SK-N-SH (cell line): Measurements from ENCODE around the gene KLHDC9. TPM values are rescaled to one million over a fixed set of nuclear protein-coding genes. Genes with fewer than 3 reads are reported as not detected.

Experiments used
- CTCF ChIA-PET: fragments of 300-600, 350-600 bp; formaldehyde crosslinking; extraction: SDS; loops from one replicate; lab custom pipeline; 2021; lab: Yijun Ruan, JAX
- POLR2A ChIA-PET: fragments of 350-600 bp; sonication (Branson Sonifier 250); formaldehyde crosslinking; extraction: SDS; loops from one replicate; lab custom pipeline; 2020; ENCODE audit warnings: antibody characterized with exemption, inconsistent platforms; lab: Yijun Ruan, JAX
- DNase-seq: peaks from one replicate; pipeline ENCODE4 v3.0.0; 2012
- H2AFZ ChIP-seq: fragments of 200-600 bp; sonication (generic); 2 replicates; pipeline ENCODE4 v1.8.1; 2016; ENCODE audit warnings: antibody characterized with exemption, mild to moderate bottlenecking, low read depth
- H3F3A ChIP-seq: fragments of 200-600 bp; sonication (generic); replicated peaks from 2 replicates; pipeline ENCODE3; 2016; ENCODE audit warnings: antibody characterized with exemption, mild to moderate bottlenecking; ENCODE audit not compliant: insufficient read depth
- H3K27ac ChIP-seq, 2 experiments: fragments of 200-500 bp in 1 of 2; fragments of 200-600 bp in 1 of 2; sonication (Bioruptor generic) in 1 of 2; sonication (generic), shearing (Covaris generic) in 1 of 2; 2 replicates each; pipeline versions ENCODE4 v1.5.1 to v1.6.1; 2014 to 2016; ENCODE audit warnings: low read depth in 2 of 2, inconsistent platforms in 1 of 2, low read length in 1 of 2, mild to moderate bottlenecking in 1 of 2, mixed read lengths in 1 of 2
- H3K27me3 ChIP-seq: fragments of 200-600 bp; sonication (generic), shearing (Covaris generic); 2 replicates; pipeline ENCODE4 v1.6.1; 2016; ENCODE audit warnings: mixed run types; ENCODE audit not compliant: insufficient read depth
- H3K36me3 ChIP-seq, 2 experiments: fragments of 200-500 bp in 1 of 2; fragments of 200-600 bp in 1 of 2; sonication (Bioruptor generic) in 1 of 2; sonication (generic) in 1 of 2; replicated peaks in 1 of 2; 2 replicates each; pipeline versions ENCODE3 to v1.5.1; 2014 to 2016; ENCODE audit warnings: low read length in 1 of 2, mild to moderate bottlenecking in 1 of 2; ENCODE audit not compliant: insufficient read depth in 2 of 2, control insufficient read depth in 1 of 2
- H3K4me1 ChIP-seq, 2 experiments: fragments of 200-500 bp in 1 of 2; fragments of 200-600 bp in 1 of 2; sonication (Bioruptor generic) in 1 of 2; sonication (generic), shearing (Covaris generic) in 1 of 2; 2 replicates each; pipeline versions ENCODE4 v1.5.1 to v1.6.1; 2014 to 2016; ENCODE audit warnings: low read depth in 1 of 2, low read length in 1 of 2, mixed run types in 1 of 2; ENCODE audit not compliant: insufficient read depth in 2 of 2, control insufficient read depth in 1 of 2
- H3K4me2 ChIP-seq: fragments of 200-600 bp; sonication (generic), shearing (Covaris generic); 2 replicates; pipeline ENCODE4 v1.6.1; 2017; ENCODE audit warnings: mixed run types
- H3K4me3 ChIP-seq, 2 experiments: fragments of 200-500 bp in 1 of 2; fragments of 200-600 bp in 1 of 2; sonication (Bioruptor generic) in 1 of 2; sonication (generic), shearing (Covaris generic) in 1 of 2; 2 replicates each; pipeline versions ENCODE4 v1.5.1 to v1.8.1; 2014 to 2016; ENCODE audit warnings: low read depth in 2 of 2, inconsistent platforms in 1 of 2, low read length in 1 of 2, mild to moderate bottlenecking in 1 of 2, mixed read lengths in 1 of 2, moderate library complexity in 1 of 2
- H3K79me2 ChIP-seq: fragments of 200-600 bp; sonication (generic); 2 replicates; pipeline ENCODE4 v1.8.1; 2017; ENCODE audit warnings: mild to moderate bottlenecking; ENCODE audit not compliant: insufficient read depth
- H3K9ac ChIP-seq: fragments of 200-600 bp; sonication (generic); 2 replicates; pipeline ENCODE4 v1.6.1; 2017; ENCODE audit warnings: mixed run types
- H3K9me2 ChIP-seq: fragments of 200-600 bp; sonication (generic); 2 replicates; pipeline ENCODE4 v1.6.1; 2017; ENCODE audit warnings: mixed run types
- H3K9me3 ChIP-seq: fragments of 200-600 bp; sonication (generic); 2 replicates; pipeline ENCODE4 v1.6.1; 2017; ENCODE audit warnings: mixed run types, mild to moderate bottlenecking, moderate library complexity
- H4K20me1 ChIP-seq: fragments of 200-600 bp; sonication (generic); 2 replicates; pipeline ENCODE4 v1.6.1; 2017; ENCODE audit warnings: mild to moderate bottlenecking, mixed run types; ENCODE audit not compliant: insufficient read depth
- CTCF ChIP-seq: fragments of 200-600 bp; sonication (generic); IDR thresholded peaks from 2 replicates; pipeline ENCODE4 v1.6.1; 2017; ENCODE audit warnings: antibody characterized with exemption, mild to moderate bottlenecking, moderate library complexity
- GABPA ChIP-seq: IDR thresholded peaks from 2 replicates; pipeline ENCODE4 v1.4.0; 2012; ENCODE audit warnings: low read depth, mild to moderate bottlenecking
- IRF3 ChIP-seq: fragments of 150-350 bp; IDR thresholded peaks from 2 replicates; pipeline ENCODE4 v1.6.1; 2016; ENCODE audit warnings: mild to moderate bottlenecking, low read depth, low read length
- YY1 ChIP-seq: IDR thresholded peaks from 2 replicates; pipeline ENCODE4 v1.4.0; 2012; ENCODE audit warnings: low read depth, mild to moderate bottlenecking
- WGBS: methylation state at CpG from one replicate; pipeline ENCODE4 v1.1.6; 2017; ENCODE audit warnings: low lambda C conversion rate; 5-methylcytosine and 5-hydroxymethylcytosine counted together
- polyA plus RNA-seq, 3 experiments: library from polyadenylated mRNA; depleted of rRNA; stranded (reverse); fragments of >200 nt; gene quantifications; 2 replicates each; pipeline ENCODE4 v1.2.3, GENCODE V29; 2012
- small RNA-seq, 7 experiments: library from RNA; depleted of rRNA; stranded (forward); fragments of <200 nt; gene quantifications; one replicate each; pipeline ENCODE3, GENCODE V24; 2012

KLHDC9 gene
- polyA plus RNA-seq, 1 of the 3 experiments (the other 2 are of a cell fraction): 4.7 TPM

GRCh38 chr1:161145832-161146231 lies 47.7 kb downstream of the KLHDC9 start:
- Histone ChIP-seq H3K9me2 (no peaks in the 10 kb centered on the region), H3F3A (no peaks in the 10 kb centered on the region), H3K79me2 (no peaks in the 10 kb centered on the region), H3K27ac (no peak overlapping the region), H3K4me1 (no peaks in the 10 kb centered on the region), H3K4me2 (no peak overlapping the region), H2AFZ (no peak overlapping the region), H4K20me1 (no peaks in the 10 kb centered on the region)
- POLR2A ChIA-PET: no interaction called here
- CTCF ChIA-PET: interaction anchor here (1.5 kb wide), 1 partner anchor 20 kb away, joined by 3 read pairs; the partner anchor contains the start of gene PPOX
- no peak for TF ChIP-seq GABPA
- TF ChIP-seq YY1: no peak
- no peak for TF ChIP-seq IRF3
- no peak for TF ChIP-seq CTCF
- TF ChIP-seq, all 33 proteins: peak for 0
- no peaks in the 10 kb centered on the region for H3K9me3 ChIP-seq
- DNase-seq: no peak
- H3K9ac ChIP-seq: no peak overlapping the region
- no peak overlapping the region for H3K4me3 ChIP-seq
- no peaks in the 10 kb centered on the region for H3K36me3 ChIP-seq
- 87% methylated on average over 3 of the region's 3 CpGs for WGBS
- no peaks in the 10 kb centered on the region for H3K27me3 ChIP-seq

Small RNA genes lying within 50 kb of the gene (small RNA-seq; reads per million reads assigned to genes)
- 0 to 0.26 (median 0) reads per million in 7 experiments for gene RF01225

Other genes starting within 250 kb of the KLHDC9 start
- gene CD244, start 235.5 kb upstream of the KLHDC9 start, polyA plus RNA-seq (2012; rRNA removed): not detected in 2 replicates
- gene ITLN1, start 213.2 kb upstream of the KLHDC9 start, polyA plus RNA-seq (2012; rRNA removed): not detected in 2 replicates
- not detected in 2 replicates for gene ITLN2, start 143.6 kb upstream of the KLHDC9 start, polyA plus RNA-seq (2012; rRNA removed)
- gene F11R, start 77.2 kb upstream of the KLHDC9 start, polyA plus RNA-seq (2012; rRNA removed): 9.0 and 13.7 TPM in 2 replicates
- 80.7 and 93.9 TPM in 2 replicates for gene TSTD1, start 59.4 kb upstream of the KLHDC9 start, polyA plus RNA-seq (2012; rRNA removed)
- 43.1 and 61.9 TPM in 2 replicates for gene USF1, start 52.4 kb upstream of the KLHDC9 start, polyA plus RNA-seq (2012; rRNA removed)
- 0.05 TPM in 1 of 2 replicates, not detected in the other for gene ARHGAP30, start 28.5 kb upstream of the KLHDC9 start, polyA plus RNA-seq (2012; rRNA removed)
- 0.59 and 1.9 TPM in 2 replicates for gene NECTIN4, start 8.8 kb upstream of the KLHDC9 start, polyA plus RNA-seq (2012; rRNA removed)
- gene PFDN2, start 19.7 kb downstream of the KLHDC9 start, polyA plus RNA-seq (2012; rRNA removed): 340 and 445 TPM in 2 replicates
- 38.7 and 48.9 TPM in 2 replicates for gene NIT1, start 19.7 kb downstream of the KLHDC9 start, polyA plus RNA-seq (2012; rRNA removed)
- 43.1 and 45.0 TPM in 2 replicates for gene DEDD, start 34.3 kb downstream of the KLHDC9 start, polyA plus RNA-seq (2012; rRNA removed)
- gene UFC1, start 55.6 kb downstream of the KLHDC9 start, polyA plus RNA-seq (2012; rRNA removed): 150 and 201 TPM in 2 replicates
- 24.5 and 26.8 TPM in 2 replicates for gene USP21, start 61.1 kb downstream of the KLHDC9 start, polyA plus RNA-seq (2012; rRNA removed)
- gene PPOX, start 68.1 kb downstream of the KLHDC9 start, polyA plus RNA-seq (2012; rRNA removed): 30.7 and 47.3 TPM in 2 replicates
- 50.5 and 56.5 TPM in 2 replicates for gene B4GALT3, start 79.1 kb downstream of the KLHDC9 start, polyA plus RNA-seq (2012; rRNA removed)
- gene ADAMTS4, start 100.7 kb downstream of the KLHDC9 start, polyA plus RNA-seq (2012; rRNA removed): 1.2 and 1.6 TPM in 2 replicates
- 203 and 210 TPM in 2 replicates for gene NDUFS2, start 104.0 kb downstream of the KLHDC9 start, polyA plus RNA-seq (2012; rRNA removed)
- gene FCER1G, start 116.9 kb downstream of the KLHDC9 start, polyA plus RNA-seq (2012; rRNA removed): 0.34 and 0.61 TPM in 2 replicates
- not detected in 2 replicates for gene APOA2, start 125.3 kb downstream of the KLHDC9 start, polyA plus RNA-seq (2012; rRNA removed)
- 9.7 and 11.9 TPM in 2 replicates for gene TOMM40L, start 127.7 kb downstream of the KLHDC9 start, polyA plus RNA-seq (2012; rRNA removed)
- gene NR1I3, start 139.8 kb downstream of the KLHDC9 start, polyA plus RNA-seq (2012; rRNA removed): not detected in 2 replicates
- gene PCP4L1, start 160.4 kb downstream of the KLHDC9 start, polyA plus RNA-seq (2012; rRNA removed): not detected in 2 replicates
- 2.4 and 2.9 TPM in 2 replicates for gene MPZ, start 211.6 kb downstream of the KLHDC9 start, polyA plus RNA-seq (2012; rRNA removed)
- 195 and 341 TPM in 2 replicates for gene SDHC, start 216.0 kb downstream of the KLHDC9 start, polyA plus RNA-seq (2012; rRNA removed)